ENCODE data around the gene SCRT2.
"Not testable (repeated sequence)": the region's sequence is repeated elsewhere in the genome, so short reads cannot be mapped to it uniquely, and the experiment has no call there.

Gene SCRT2

GRCh38 chr20:675453-676314 is at the start of gene SCRT2:
SCRT2 (minus strand) TSS chr20:675802; CDS start chr20:675601, 201 bp downstream.
- peak; percentile 41 for DNase-seq

- DNase-seq = not testable (repeated sequence)
Observed at GRCh38 chr20:724797-725196, 49.2 kb upstream of the SCRT2 start.

GRCh38 chr20:723756-724155 is 48.2 kb upstream of the SCRT2 start:
- no peak for DNase-seq

DNA sequence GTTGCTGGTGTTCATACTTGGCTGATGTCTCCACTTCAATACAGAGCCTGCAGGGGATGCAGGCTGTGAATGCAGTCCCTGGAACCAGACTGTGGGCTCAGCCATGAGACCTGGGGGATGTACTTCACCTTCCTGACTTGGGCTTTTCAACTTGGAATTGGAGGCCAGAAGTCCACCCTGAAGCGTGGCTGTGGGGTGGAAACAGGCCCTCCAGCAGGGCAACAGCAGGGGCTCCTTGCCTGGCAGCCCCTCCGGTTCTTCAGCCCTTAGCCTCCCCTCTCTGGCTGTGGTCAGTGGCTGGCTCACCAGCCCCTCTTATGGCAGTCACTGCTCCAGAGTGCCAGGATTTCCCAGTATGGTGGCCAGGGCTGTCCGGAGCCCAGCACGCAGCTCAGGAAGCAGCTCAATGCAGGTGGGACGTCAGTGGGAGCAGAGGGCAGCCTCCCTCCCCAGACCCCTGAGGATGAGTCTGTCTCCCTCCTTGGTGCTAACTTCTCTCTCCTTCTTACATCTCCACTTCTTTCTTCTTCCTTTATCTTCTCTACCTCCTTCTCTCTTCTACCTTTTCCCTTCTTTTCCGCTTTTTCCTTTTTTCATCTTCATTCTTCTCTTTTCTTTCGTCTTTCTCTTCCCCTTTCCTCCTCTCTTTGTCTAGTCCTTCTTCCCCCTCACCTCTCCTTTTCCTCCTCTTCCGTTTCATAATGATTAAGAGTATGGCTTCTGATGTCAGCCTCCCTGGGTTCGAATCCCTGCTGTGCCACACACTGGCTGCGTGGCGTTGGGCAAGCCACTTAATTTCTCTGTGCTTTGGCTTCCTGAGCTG is 47.4 kb upstream of the SCRT2 start:
- DNase-seq = no peak

GRCh38 chr20:721876-722275 is 46.3 kb upstream of the SCRT2 start:
- DNase-seq = no peak

DNA sequence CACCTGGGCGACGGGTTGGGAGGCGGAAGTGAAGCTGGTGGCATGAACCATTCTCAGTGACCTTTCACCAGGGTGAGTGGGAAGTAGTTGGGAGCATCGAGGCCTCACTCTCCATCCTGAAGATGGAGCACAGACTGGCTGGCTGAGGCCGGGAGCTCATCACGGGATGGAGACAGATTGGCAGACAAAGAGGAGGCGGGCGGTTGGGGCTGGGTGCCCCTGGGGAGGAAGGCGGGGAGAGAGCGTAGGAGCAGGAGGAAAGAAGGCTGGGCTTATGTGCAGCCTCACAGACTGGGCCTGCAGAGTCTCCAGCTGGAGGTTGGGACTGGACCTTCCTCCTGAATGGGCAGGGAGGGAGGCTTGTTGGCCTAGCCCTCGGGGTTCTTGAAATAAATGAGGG is 44.2 kb upstream of the SCRT2 start:
- DNase-seq = no peak

DNA sequence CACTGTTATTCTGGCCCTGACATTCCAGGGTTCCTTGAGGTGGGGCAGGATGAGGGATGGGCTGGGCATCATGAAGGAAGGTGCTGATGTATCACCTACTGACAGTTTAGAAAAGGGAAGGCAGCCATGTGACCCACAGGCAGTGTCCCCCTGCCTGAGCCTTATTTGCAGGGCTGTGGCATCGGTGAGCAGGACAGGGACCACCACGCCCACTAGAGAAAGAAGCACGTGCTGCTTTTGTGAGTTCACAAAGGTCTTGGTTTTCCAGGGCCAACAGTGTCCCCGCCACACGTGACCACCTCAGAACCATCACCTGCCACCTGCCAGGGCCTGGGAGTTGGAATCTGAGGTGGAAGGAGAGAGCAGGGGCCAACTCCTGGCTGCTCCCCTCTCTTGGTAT is 43.5 kb upstream of the SCRT2 start:
- DNase-seq = no peak

DNA sequence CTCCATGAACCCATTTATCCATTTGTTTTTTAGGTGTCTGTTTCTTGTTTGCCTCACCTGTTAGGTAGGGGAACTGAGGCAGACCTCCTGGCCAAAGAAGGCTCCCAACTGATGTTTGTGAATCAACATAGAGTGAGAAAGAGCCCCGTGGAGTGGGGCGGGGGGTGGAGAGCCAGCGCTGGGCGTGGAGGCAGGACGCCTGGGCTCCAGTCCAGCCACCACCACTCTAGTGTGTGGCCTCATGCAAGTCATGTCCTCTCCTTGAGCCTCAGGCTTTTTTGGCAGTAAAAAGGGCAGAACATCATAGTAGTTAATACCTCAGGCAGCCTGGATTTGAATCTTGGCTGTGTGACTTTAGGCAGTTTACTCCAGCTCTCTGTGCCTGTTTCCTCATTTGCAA is 42.2 kb upstream of the SCRT2 start:
- no peak for DNase-seq

DNA sequence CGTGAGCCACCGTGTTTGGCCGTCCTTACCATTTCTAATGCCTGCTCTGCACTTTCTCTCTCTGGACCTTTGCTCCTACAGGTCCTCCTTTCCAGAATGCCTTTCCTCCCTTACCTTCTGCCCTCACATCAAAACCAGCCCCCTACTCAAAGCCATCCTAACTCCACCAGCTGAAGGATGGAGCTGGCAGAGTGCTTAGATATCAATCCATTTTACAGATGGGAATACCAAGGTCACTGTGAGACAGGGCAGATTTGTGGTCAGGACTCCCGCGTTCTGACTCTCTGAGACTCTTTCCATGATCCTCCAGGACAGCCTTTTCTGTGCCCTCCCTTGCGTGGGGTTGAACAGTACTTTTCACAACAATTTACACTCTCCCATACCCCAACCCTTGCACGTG is 41.7 kb upstream of the SCRT2 start:
- DNase-seq = no peak

DNA sequence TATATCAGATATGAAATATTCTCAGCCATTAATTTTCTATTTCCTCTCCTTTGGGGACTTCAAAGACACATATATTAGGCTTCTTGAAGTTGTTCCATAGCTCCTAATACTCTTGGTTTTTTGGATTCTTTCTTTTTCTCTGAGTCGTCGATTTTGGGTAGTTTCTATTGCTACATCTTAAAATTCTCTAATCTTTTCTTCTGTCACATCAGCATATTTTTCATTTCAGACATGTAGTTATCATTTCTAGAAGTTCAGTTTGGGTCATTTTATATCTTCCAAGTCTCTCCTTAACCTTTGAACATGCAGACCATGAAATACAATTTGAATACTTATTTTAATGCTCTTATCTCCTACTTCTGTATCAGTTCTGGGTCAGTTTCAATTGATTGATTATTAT is 38.9 kb upstream of the SCRT2 start:
- no peak for DNase-seq

GRCh38 chr20:711576-711975 is 36.0 kb upstream of the SCRT2 start:
- DNase-seq = no peak

- no peak for DNase-seq
Observed at GRCh38 chr20:710780-711450, 35.3 kb upstream of the SCRT2 start.

GRCh38 chr20:709991-710779 is 34.6 kb upstream of the SCRT2 start:
- no peak for DNase-seq

DNA sequence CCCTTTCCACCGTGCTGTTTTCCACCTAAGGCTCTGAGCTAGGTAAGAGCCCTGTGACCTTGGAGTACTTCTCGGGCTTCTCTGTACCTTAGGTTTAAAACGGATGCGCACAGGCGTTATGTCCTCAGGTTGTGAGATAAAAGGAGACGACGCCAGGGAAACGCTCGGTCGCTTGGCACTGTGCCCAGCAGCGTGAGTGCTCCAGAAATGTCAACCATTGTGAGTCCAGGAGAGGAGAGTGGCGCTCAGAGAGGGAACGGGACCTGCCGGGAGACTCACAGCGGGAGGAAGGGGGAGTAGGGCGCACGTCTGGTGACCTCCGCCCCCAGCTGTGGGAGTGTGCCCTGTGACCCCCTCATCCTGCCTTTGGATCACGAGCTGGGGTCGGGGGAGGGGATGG is 33.8 kb upstream of the SCRT2 start:
- no peak for DNase-seq

DNA sequence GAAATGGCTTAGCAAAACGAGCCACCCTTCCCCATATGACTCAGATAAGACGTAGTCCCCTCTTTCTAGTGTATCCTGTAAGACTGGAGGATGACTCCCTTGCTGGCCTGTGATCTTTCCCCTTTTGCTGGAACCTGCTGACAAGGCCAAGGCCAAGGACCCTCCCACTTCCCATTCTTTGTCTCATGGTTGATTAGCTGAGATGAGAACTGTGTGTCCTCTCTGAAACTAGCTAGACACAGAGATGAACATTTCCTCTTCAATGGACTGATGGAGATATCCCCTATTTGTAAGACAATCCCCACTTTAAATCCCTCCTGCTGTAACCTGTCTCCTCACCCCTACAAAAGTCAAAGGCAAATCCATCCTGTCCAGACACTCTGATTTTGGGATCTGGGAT is 33.4 kb upstream of the SCRT2 start:
- DNase-seq = no peak

GRCh38 chr20:707451-708110 is 32.0 kb upstream of the SCRT2 start:
- DNase-seq = no peak

GRCh38 chr20:706366-706885 is 30.8 kb upstream of the SCRT2 start:
- DNase-seq = no peak

- DNase-seq = no peak
Observed at GRCh38 chr20:704726-705125, 29.1 kb upstream of the SCRT2 start.

GRCh38 chr20:703426-703825 is 27.8 kb upstream of the SCRT2 start:
- no peak for DNase-seq

- no peak for DNase-seq
Observed at GRCh38 chr20:703006-703405, 27.4 kb upstream of the SCRT2 start.

GRCh38 chr20:701401-702129 is 26.0 kb upstream of the SCRT2 start:
- DNase-seq = no peak
